HG03565 (cell line): Measurements from ENCODE around the gene CHIT1.

Experiments
- ATAC-seq: cut with Tn5 transposase; IDR thresholded peaks from one replicate; pipeline ENCODE4 v1.9.1; 2021; ENCODE audit warnings: mild to moderate bottlenecking, moderate library complexity; ENCODE audit not compliant: unreplicated experiment

The CHIT1 gene

GRCh38 chr1:203177036-203177405 is 52.5 kb downstream of the CHIT1 start:
- ATAC-seq: no peak

GRCh38 chr1:203176273-203177035 is 53.0 kb downstream of the CHIT1 start:
- ATAC-seq: no peak

- ATAC-seq: no peak
Measured at GRCh38 chr1:203175827-203176241, 53.6 kb downstream of the CHIT1 start.

- no peak for ATAC-seq
Measured at GRCh38 chr1:203175237-203175826, 54.1 kb downstream of the CHIT1 start, which contains the start of gene MYBPH. TSS of gene MYBPH (minus strand) at chr1:203175826. CDS start at chr1:203175755, 71 bp downstream.

- ATAC-seq: no peak
Measured at GRCh38 chr1:203174324-203174985, 55.0 kb downstream of the CHIT1 start.

- ATAC-seq: peak; percentile 85
Measured at GRCh38 chr1:203173566-203173965, 55.9 kb downstream of the CHIT1 start.

GRCh38 chr1:203173011-203173555 is 56.4 kb downstream of the CHIT1 start:
- ATAC-seq: no peak

GRCh38 chr1:203172184-203173010 is 57.1 kb downstream of the CHIT1 start:
- ATAC-seq: no peak

- no peak for ATAC-seq
Measured at GRCh38 chr1:203171341-203172183, 57.9 kb downstream of the CHIT1 start.

GRCh38 chr1:203170625-203171330 is 58.7 kb downstream of the CHIT1 start:
- ATAC-seq: no peak

GRCh38 chr1:203169770-203170520 is 59.5 kb downstream of the CHIT1 start:
- ATAC-seq: no peak

GRCh38 chr1:203168991-203169390 is 60.5 kb downstream of the CHIT1 start:
- no peak for ATAC-seq

GRCh38 chr1:203168256-203168786 is 61.2 kb downstream of the CHIT1 start:
- no peak for ATAC-seq

GRCh38 chr1:203167913-203168200 is 61.6 kb downstream of the CHIT1 start:
- ATAC-seq: no peak

GRCh38 chr1:203167026-203167912 is 62.2 kb downstream of the CHIT1 start:
- no peak for ATAC-seq

- no peak for ATAC-seq
Measured at GRCh38 chr1:203166192-203166940, 63.1 kb downstream of the CHIT1 start.
